HK-2 (cell line): ENCODE data around the gene GPRIN3.
"Not testable (repeated sequence)": the region's sequence is repeated elsewhere in the genome, so short reads cannot be mapped to it uniquely, and the experiment has no call there.

Experiments
- DNase-seq: peaks from one replicate; pipeline ENCODE4 v3.0.0-alpha.2; 2018; ENCODE audit not compliant: unreplicated experiment

GPRIN3 gene

GRCh38 chr4:89257376-89257775, 50.2 kb downstream of the GPRIN3 start:
- DNase-seq: no peak

- DNase-seq: no peak
These were observed 51.3 kb downstream of the GPRIN3 start for GRCh38 chr4:89256203-89256800.

GRCh38 chr4:89254847-89255246, 52.8 kb downstream of the GPRIN3 start:
- peak; percentile 23 for DNase-seq

- DNase-seq: not testable (repeated sequence)
These were observed 53.3 kb downstream of the GPRIN3 start for GRCh38 chr4:89254347-89254746.

GRCh38 chr4:89253935-89254334, 53.7 kb downstream of the GPRIN3 start:
- DNase-seq: no peak

- DNase-seq: no peak
These were observed 54.3 kb downstream of the GPRIN3 start for GRCh38 chr4:89253311-89253710.

GRCh38 chr4:89251396-89251795, 56.2 kb downstream of the GPRIN3 start:
- no peak for DNase-seq

GRCh38 chr4:89249716-89250361, 57.8 kb downstream of the GPRIN3 start:
- DNase-seq: no peak

- no peak for DNase-seq
These were observed 58.3 kb downstream of the GPRIN3 start for GRCh38 chr4:89249313-89249712.

GRCh38 chr4:89248879-89249281, 58.7 kb downstream of the GPRIN3 start:
- DNase-seq: no peak

- DNase-seq: no peak
These were observed 59.6 kb downstream of the GPRIN3 start for GRCh38 chr4:89247951-89248350.

- no peak for DNase-seq
These were observed 62.1 kb downstream of the GPRIN3 start for GRCh38 chr4:89245459-89245858.

GRCh38 chr4:89243733-89244252, 63.8 kb downstream of the GPRIN3 start:
- no peak for DNase-seq

GRCh38 chr4:89242864-89243732, 64.5 kb downstream of the GPRIN3 start:
- no peak for DNase-seq

- no peak for DNase-seq
These were observed 65.4 kb downstream of the GPRIN3 start for GRCh38 chr4:89242216-89242615.

GRCh38 chr4:89230271-89230670, 77.3 kb downstream of the GPRIN3 start:
- no peak for DNase-seq

- peak; percentile 61 for DNase-seq
These were observed 80.7 kb downstream of the GPRIN3 start for GRCh38 chr4:89226665-89227574.

GRCh38 chr4:89222170-89222569, 85.4 kb downstream of the GPRIN3 start:
- no peak for DNase-seq

- no peak for DNase-seq
These were observed 86.3 kb downstream of the GPRIN3 start for GRCh38 chr4:89221167-89221867.

- no peak for DNase-seq
These were observed 89.0 kb downstream of the GPRIN3 start for GRCh38 chr4:89218587-89218986.

GRCh38 chr4:89217604-89218003, 90.0 kb downstream of the GPRIN3 start:
- DNase-seq: no peak
